ENCODE data around the gene TBCE.

Gene TBCE

DNA sequence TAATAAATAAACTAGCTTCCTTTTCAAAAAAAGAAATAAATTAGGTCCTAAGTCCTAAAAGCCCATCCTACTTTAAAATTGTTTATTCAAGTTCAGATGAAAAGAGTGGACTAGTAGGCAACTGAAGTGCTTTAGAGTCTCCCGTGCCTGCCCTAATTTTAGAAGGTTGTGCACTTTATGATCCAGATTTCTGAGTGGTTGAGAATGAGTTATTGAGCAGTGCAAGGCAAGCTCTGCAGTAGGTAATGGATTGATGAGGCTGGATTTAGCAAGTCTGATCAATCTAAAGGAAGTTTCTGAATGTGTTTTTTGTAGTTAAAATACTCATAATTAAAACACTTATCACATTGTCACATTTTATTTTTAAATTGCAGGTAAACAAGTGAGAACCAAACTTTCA lies 25.9 kb upstream of the TBCE start:
- Histone ChIP-seq H3K9me3 (no peaks in the 10 kb centered on the region), H3K36me3 (peaks cover 74% of the 10 kb centered on the region), H3K27me3 (no peaks in the 10 kb centered on the region)

DNA sequence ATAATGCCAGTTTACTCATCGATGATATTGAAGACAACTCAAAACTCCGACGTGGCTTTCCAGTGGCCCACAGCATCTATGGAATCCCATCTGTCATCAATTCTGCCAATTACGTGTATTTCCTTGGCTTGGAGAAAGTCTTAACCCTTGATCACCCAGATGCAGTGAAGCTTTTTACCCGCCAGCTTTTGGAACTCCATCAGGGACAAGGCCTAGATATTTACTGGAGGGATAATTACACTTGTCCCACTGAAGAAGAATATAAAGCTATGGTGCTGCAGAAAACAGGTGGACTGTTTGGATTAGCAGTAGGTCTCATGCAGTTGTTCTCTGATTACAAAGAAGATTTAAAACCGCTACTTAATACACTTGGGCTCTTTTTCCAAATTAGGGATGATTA lies 25.2 kb upstream of the TBCE start:
- H3K27me3 ChIP-seq = no peaks in the 10 kb centered on the region
- no peaks in the 10 kb centered on the region for H3K9me3 ChIP-seq
- H3K4me3 ChIP-seq (ENCODE audit: low read depth in 1 of 2, low read length in 1 of 2) = no peak overlapping the region
- TF ChIP-seq CTCF (IDR thresholded peaks at IDR 0.05) = no peak
- H3K36me3 ChIP-seq = peaks cover 70% of the 10 kb centered on the region
- no peaks in the 10 kb centered on the region for H3K4me1 ChIP-seq (ENCODE audit: control insufficient read depth in 1 of 2, insufficient read depth in 1 of 2, low read depth in 1 of 2, low read length in 1 of 2)
- no peak overlapping the region for H3K27ac ChIP-seq

More for the DNA sequence above, 25.9 kb upstream of the TBCE start:
- no peaks in the 10 kb centered on the region for H3K4me1 ChIP-seq (ENCODE audit: control insufficient read depth in 1 of 2, insufficient read depth in 1 of 2, low read depth in 1 of 2, low read length in 1 of 2)
- H3K27ac ChIP-seq = no peak overlapping the region
- TF ChIP-seq CTCF (IDR thresholded peaks at IDR 0.05) = no peak
- H3K4me3 ChIP-seq (ENCODE audit: low read depth in 1 of 2, low read length in 1 of 2) = no peak overlapping the region

GRCh38 chr1:235342471-235342870 lies 24.8 kb upstream of the TBCE start:
- no peak overlapping the region for H3K27ac ChIP-seq
- H3K4me3 ChIP-seq (ENCODE audit: low read depth in 1 of 2, low read length in 1 of 2) = no peak overlapping the region
- H3K27me3 ChIP-seq = no peaks in the 10 kb centered on the region
- peaks cover 66% of the 10 kb centered on the region for H3K36me3 ChIP-seq
- H3K4me1 ChIP-seq (ENCODE audit: control insufficient read depth in 1 of 2, insufficient read depth in 1 of 2, low read depth in 1 of 2, low read length in 1 of 2) = no peaks in the 10 kb centered on the region
- no peaks in the 10 kb centered on the region for H3K9me3 ChIP-seq
- no peak for TF ChIP-seq CTCF (IDR thresholded peaks at IDR 0.05)

DNA sequence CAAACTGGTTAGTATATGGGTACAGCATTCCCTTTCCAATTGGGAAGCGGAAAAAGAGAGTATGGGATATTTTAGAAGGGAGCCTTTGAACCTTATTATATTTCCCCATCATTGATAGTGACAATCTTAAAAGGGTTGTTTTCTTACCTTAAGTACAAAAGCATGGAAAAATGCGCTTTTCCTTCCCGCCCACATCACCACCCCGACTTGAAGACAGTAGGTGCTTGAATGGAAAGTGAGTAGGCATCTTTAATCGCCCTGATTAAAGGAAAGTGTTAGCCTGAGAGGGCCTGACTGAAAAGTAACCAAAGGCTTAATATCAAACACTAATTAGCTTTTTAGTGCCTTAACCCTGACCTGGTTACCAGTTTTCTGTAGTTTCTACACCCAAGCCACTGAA lies 23.5 kb upstream of the TBCE start:
- H3K4me1 ChIP-seq (ENCODE audit: control insufficient read depth in 1 of 2, insufficient read depth in 1 of 2, low read depth in 1 of 2, low read length in 1 of 2) = no peaks in the 10 kb centered on the region
- H3K4me3 ChIP-seq (ENCODE audit: low read depth in 1 of 2, low read length in 1 of 2) = no peak overlapping the region
- H3K27ac ChIP-seq = no peak overlapping the region
- no peaks in the 10 kb centered on the region for H3K27me3 ChIP-seq
- peaks cover 57% of the 10 kb centered on the region for H3K36me3 ChIP-seq
- TF ChIP-seq CTCF (IDR thresholded peaks at IDR 0.05) = no peak
- no peaks in the 10 kb centered on the region for H3K9me3 ChIP-seq

GRCh38 chr1:235351441-235351840 lies 15.8 kb upstream of the TBCE start:
- TF ChIP-seq CTCF (IDR thresholded peaks at IDR 0.05) = no peak

GRCh38 chr1:235351898-235352297 lies 15.3 kb upstream of the TBCE start:
- Histone ChIP-seq H3K4me3 (ENCODE audit: low read depth in 1 of 2, low read length in 1 of 2) (no peak overlapping the region), H3K4me1 (ENCODE audit: control insufficient read depth in 1 of 2, insufficient read depth in 1 of 2, low read depth in 1 of 2, low read length in 1 of 2) (no peaks in the 10 kb centered on the region), H3K9me3 (no peaks in the 10 kb centered on the region), H3K27me3 (no peaks in the 10 kb centered on the region), H3K27ac (no peak overlapping the region), H3K36me3 (no peaks in the 10 kb centered on the region)
- no peak for TF ChIP-seq CTCF (IDR thresholded peaks at IDR 0.05)

More at GRCh38 chr1:235351441-235351840, 15.8 kb upstream of the TBCE start:
- no peaks in the 10 kb centered on the region for H3K27me3 ChIP-seq
- no peak overlapping the region for H3K27ac ChIP-seq
- H3K4me3 ChIP-seq (ENCODE audit: low read depth in 1 of 2, low read length in 1 of 2) = no peak overlapping the region
- H3K4me1 ChIP-seq (ENCODE audit: control insufficient read depth in 1 of 2, insufficient read depth in 1 of 2, low read depth in 1 of 2, low read length in 1 of 2) = no peaks in the 10 kb centered on the region
- no peaks in the 10 kb centered on the region for H3K9me3 ChIP-seq
- no peaks in the 10 kb centered on the region for H3K36me3 ChIP-seq
